ENCODE measurements around the gene CDH24. TPM values are rescaled to one million over a fixed set of nuclear protein-coding genes. Genes with fewer than 3 reads are reported as not detected.

CDH24 gene
- total RNA-seq, 1 experiment from 2014 or later, result 9.0 TPM

DNA sequence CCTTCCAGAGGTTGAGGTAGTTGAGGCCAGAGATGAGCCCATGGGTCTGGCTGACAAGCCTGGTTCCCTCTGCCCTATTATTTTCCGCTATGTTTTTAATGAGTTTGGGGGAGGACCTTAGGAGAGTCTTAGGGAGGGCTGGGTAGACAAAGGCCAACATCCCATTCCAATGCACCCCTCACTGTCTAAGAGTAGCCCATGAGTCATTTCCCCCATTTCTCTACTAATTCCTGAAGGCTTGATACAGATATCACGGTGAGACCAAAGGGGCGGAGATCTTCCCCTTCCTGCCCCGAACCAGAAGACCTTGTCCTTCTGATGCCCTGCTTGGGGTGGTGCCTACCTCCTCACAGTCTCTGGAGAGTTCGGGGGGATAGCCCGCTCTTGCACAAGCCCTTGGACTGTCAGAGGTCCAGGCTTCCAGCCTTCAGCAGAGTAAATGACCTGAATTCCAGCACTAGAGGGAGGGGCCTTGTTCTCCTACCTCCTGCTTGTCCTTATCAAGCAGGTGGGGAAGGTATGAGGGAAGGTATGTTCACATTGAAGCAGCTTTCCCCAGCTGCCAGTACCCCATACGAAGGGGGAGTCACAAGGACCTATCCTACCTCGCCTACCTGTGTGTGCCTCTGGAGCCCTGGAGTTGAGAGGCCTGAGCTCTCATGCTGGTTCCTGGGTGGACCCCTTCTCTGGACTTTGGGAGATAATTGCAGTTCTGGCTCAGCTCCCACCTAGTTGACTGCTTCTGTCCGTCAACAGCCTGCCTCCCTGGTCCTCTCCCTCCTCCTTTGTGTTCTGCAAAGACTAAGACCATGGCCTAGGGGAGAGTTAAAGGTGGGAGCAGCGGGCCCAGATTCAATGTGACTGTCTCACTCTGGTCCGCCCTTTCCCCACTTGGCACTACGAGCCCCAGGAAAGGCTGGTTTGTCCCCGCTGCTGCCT, 11.6 kb downstream of the CDH24 start:
- Histone ChIP-seq H3K4me3 (ENCODE audit: low read depth in 2 of 2, low read length in 2 of 2) (no peak overlapping the region), H3K36me3 (ENCODE audit: control insufficient read depth, insufficient read depth, low read length) (no peaks in the 10 kb centered on the region), H3K27me3 (ENCODE audit: control insufficient read depth, insufficient read depth, low read length) (no peaks in the 10 kb centered on the region), H3K27ac (ENCODE audit: low read length) (no peak overlapping the region), H3K4me1 (ENCODE audit: control insufficient read depth, insufficient read depth, low read length) (no peaks in the 10 kb centered on the region), H3K9me3 (ENCODE audit: control insufficient read depth, insufficient read depth, low read depth, low read length) (no peaks in the 10 kb centered on the region)
- CTCF ChIA-PET, result interaction anchor here (0.6 to 0.8 kb wide), 2 partner anchors 45 to 117 kb away, joined by 4 to 6 read pairs; partner anchors contain the start of gene PRMT5
- no peak for ATAC-seq
- no peak for TF ChIP-seq POLR2AphosphoS5 (IDR thresholded peaks at IDR 0.05; ENCODE audit: low read depth, low read length)
- no TSS peak for BruUV-seq (replicated peaks)
- DNase-seq (ENCODE audit: low read depth, low spot score), result no peak
- in situ Hi-C loops (cut with HindIII; ENCODE audit: low pct_unique_long_range_greater_than_20kb, low sequenced_read_pairs), result no loop called here
- POLR2A ChIA-PET, result no interaction called here
- intact Hi-C loops (cut with micrococcal nuclease; ENCODE audit: unreplicated experiment), result no loop called here

DNA sequence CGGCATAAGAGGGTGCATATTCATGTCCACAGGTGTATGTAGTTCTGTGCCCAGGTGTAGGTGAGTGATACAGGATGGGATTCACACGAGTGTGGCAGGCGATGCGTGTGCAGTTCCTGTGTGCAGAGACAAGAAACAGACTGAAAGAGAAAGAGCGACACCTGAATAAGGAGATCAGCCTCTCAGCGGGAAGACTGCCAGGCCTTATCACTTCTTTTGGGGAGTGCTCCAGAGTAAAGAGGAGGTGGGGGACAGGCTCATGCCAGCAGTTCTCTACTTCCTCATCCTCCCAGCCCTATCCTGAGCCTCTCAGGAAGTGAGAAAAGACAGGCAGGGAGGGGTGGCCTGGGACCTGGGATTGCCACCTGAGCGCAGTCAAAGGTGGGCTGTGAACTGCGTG, 12.5 kb downstream of the CDH24 start:
- no TSS peak for BruUV-seq (replicated peaks)
- Histone ChIP-seq H3K9me3 (ENCODE audit: control insufficient read depth, insufficient read depth, low read depth, low read length) (no peaks in the 10 kb centered on the region), H3K36me3 (ENCODE audit: control insufficient read depth, insufficient read depth, low read length) (no peaks in the 10 kb centered on the region), H3K4me1 (ENCODE audit: control insufficient read depth, insufficient read depth, low read length) (no peaks in the 10 kb centered on the region), H3K4me3 (ENCODE audit: low read depth in 2 of 2, low read length in 2 of 2) (no peak overlapping the region), H3K27me3 (ENCODE audit: control insufficient read depth, insufficient read depth, low read length) (no peaks in the 10 kb centered on the region), H3K27ac (ENCODE audit: low read length) (no peak overlapping the region)
- no peak for ATAC-seq
- in situ Hi-C loops (cut with HindIII; ENCODE audit: low pct_unique_long_range_greater_than_20kb, low sequenced_read_pairs), result no loop called here
- intact Hi-C loops (cut with micrococcal nuclease; ENCODE audit: unreplicated experiment), result no loop called here
- ChIA-PET POLR2A (no interaction called here), CTCF (no interaction called here)
- no peak for DNase-seq (ENCODE audit: low read depth, low spot score)
- TF ChIP-seq SIN3A (IDR thresholded peaks at IDR 0.05; ENCODE audit: borderline replicate concordance, insufficient read depth, low read depth, low read length), result no peak
- TF ChIP-seq TCF7L2 (IDR thresholded peaks at IDR 0.05; ENCODE audit: low read depth, low read length), result no peak
- no peak for TF ChIP-seq CTCF (IDR thresholded peaks at IDR 0.05)
- no peak for TF ChIP-seq REST (IDR thresholded peaks at IDR 0.05; ENCODE audit: insufficient read depth in 1 of 2, low read depth in 2 of 2, low read length in 1 of 2)
- no peak for TF ChIP-seq POLR2AphosphoS5 (IDR thresholded peaks at IDR 0.05; ENCODE audit: low read depth, low read length)

DNA sequence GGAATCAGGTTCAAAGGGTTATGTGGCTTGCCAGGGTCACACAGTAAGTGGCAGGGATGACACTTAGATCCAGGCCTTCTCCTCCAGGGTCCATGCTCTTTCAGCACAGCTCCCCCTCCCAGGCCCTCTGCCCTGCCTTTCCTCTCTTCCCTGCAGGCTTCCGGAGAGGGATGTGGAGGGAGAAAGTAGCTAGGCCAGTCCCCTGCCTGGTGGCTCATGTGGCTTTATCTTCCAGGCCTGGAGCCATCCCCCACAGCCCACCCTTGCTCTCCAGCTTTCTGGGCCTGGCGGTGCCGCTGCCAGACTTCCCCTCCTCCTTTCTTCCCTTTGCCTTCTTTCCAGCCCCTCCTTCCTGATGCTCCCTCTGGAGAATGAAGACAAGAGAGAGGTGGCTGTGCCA, 13.6 kb downstream of the CDH24 start:
- in situ Hi-C loops (cut with HindIII; ENCODE audit: low pct_unique_long_range_greater_than_20kb, low sequenced_read_pairs), result no loop called here
- POLR2A ChIA-PET, result no interaction called here
- intact Hi-C loops (cut with micrococcal nuclease; ENCODE audit: unreplicated experiment), result no loop called here
- Histone ChIP-seq H3K4me1 (ENCODE audit: control insufficient read depth, insufficient read depth, low read length) (no peaks in the 10 kb centered on the region), H3K27me3 (ENCODE audit: control insufficient read depth, insufficient read depth, low read length) (no peaks in the 10 kb centered on the region), H3K9me3 (ENCODE audit: control insufficient read depth, insufficient read depth, low read depth, low read length) (no peaks in the 10 kb centered on the region), H3K27ac (ENCODE audit: low read length) (no peak overlapping the region), H3K36me3 (ENCODE audit: control insufficient read depth, insufficient read depth, low read length) (no peaks in the 10 kb centered on the region), H3K4me3 (ENCODE audit: low read depth in 2 of 2, low read length in 2 of 2) (no peak overlapping the region)
- no peak for TF ChIP-seq TCF7L2 (IDR thresholded peaks at IDR 0.05; ENCODE audit: low read depth, low read length)
- no peak for TF ChIP-seq POLR2AphosphoS5 (IDR thresholded peaks at IDR 0.05; ENCODE audit: low read depth, low read length)
- no peak for TF ChIP-seq CTCF (IDR thresholded peaks at IDR 0.05)
- TF ChIP-seq REST (IDR thresholded peaks at IDR 0.05; ENCODE audit: insufficient read depth in 1 of 2, low read depth in 2 of 2, low read length in 1 of 2), result no peak
- DNase-seq (ENCODE audit: low read depth, low spot score) (no peak), ATAC-seq (no peak)
- no TSS peak for BruUV-seq (replicated peaks)
- CTCF ChIA-PET, result no interaction called here
